Effector CD4-positive, alpha-beta T cell (primary cell): ENCODE data around the gene RASSF8.

Source experiments
- DNase-seq: peaks from one replicate; pipeline ENCODE4 v3.0.0-alpha.2; 2020

RASSF8 gene

GRCh38 chr12:26062566-26062965 is 104.1 kb downstream of the RASSF8 start:
- DNase-seq = no peak

GRCh38 chr12:26065451-26065850 is 107.0 kb downstream of the RASSF8 start:
- DNase-seq = no peak

- no peak for DNase-seq
Measured at GRCh38 chr12:26068503-26068902, 110.0 kb downstream of the RASSF8 start.

GRCh38 chr12:26069796-26070195 is 111.3 kb downstream of the RASSF8 start:
- no peak for DNase-seq

GRCh38 chr12:26077915-26078702 is 119.6 kb downstream of the RASSF8 start:
- DNase-seq = no peak

GRCh38 chr12:26080911-26081310 is 122.4 kb downstream of the RASSF8 start:
- no peak for DNase-seq

GRCh38 chr12:26086936-26087335 is 128.5 kb downstream of the RASSF8 start:
- DNase-seq = no peak

- no peak for DNase-seq
Measured at GRCh38 chr12:26088998-26089397, 130.5 kb downstream of the RASSF8 start.

GRCh38 chr12:26090836-26091510 is 132.5 kb downstream of the RASSF8 start:
- DNase-seq = no peak

GRCh38 chr12:26091822-26092221 is 133.3 kb downstream of the RASSF8 start:
- DNase-seq = no peak

GRCh38 chr12:26092346-26093105 is 134.0 kb downstream of the RASSF8 start:
- DNase-seq = no peak

- DNase-seq = no peak
Measured at GRCh38 chr12:26095186-26095585, 136.7 kb downstream of the RASSF8 start.

- no peak for DNase-seq
Measured at GRCh38 chr12:26096036-26096435, 137.6 kb downstream of the RASSF8 start.

- peak; percentile 28 for DNase-seq
Measured at GRCh38 chr12:26097046-26097878, 138.8 kb downstream of the RASSF8 start.

- no peak for DNase-seq
Measured at GRCh38 chr12:26100666-26101349, 142.3 kb downstream of the RASSF8 start.

- no peak for DNase-seq
Measured at GRCh38 chr12:26101350-26101734, 142.9 kb downstream of the RASSF8 start.

GRCh38 chr12:26101763-26102162 is 143.3 kb downstream of the RASSF8 start:
- DNase-seq = no peak

- no peak for DNase-seq
Measured at GRCh38 chr12:26102953-26103352, 144.5 kb downstream of the RASSF8 start.

- DNase-seq = no peak
Measured at GRCh38 chr12:26106347-26106746, 147.9 kb downstream of the RASSF8 start.

- DNase-seq = no peak
Measured at GRCh38 chr12:26108915-26109314, 150.4 kb downstream of the RASSF8 start.

GRCh38 chr12:26109343-26109881 is 150.9 kb downstream of the RASSF8 start:
- no peak for DNase-seq

GRCh38 chr12:26112232-26112631 is 153.8 kb downstream of the RASSF8 start:
- no peak for DNase-seq
